HepG2 (cell line): ENCODE measurements around the gene PSMD1. TPM values are rescaled to one million over a fixed set of nuclear protein-coding genes. Genes with fewer than 3 reads are reported as not detected.

Source experiments
- ATAC-seq: fragments of 200-7000 bp; cut with Tn5 transposase; 3 replicates; pipeline ENCODE4 v1.9.1; 2020; ENCODE audit warnings: mild to moderate bottlenecking, moderate library complexity
- BruUV-seq: library from RNA; stranded (reverse); fragments of 400-500 nt; replicated peaks from 2 replicates; lab custom pipeline; 2021; lab: Mats Ljungman, UMichigan
- CTCF ChIA-PET: fragments of 300-600 bp; formaldehyde crosslinking; extraction: SDS; loops from one replicate; lab custom pipeline; 2021; ENCODE audit warnings: low total read pairs, inconsistent platforms, low intra/inter-chr PET ratio; lab: Yijun Ruan, JAX
- POLR2A ChIA-PET: fragments of 350-600 bp; sonication (Branson Sonifier 250); formaldehyde crosslinking; loops from one replicate; lab custom pipeline; 2020; ENCODE audit warnings: antibody characterized with exemption, inconsistent platforms; lab: Yijun Ruan, JAX
- DNase-seq: peaks from one replicate; pipeline ENCODE4 v3.0.0-alpha.2; 2015; ENCODE audit warnings: low spot score
- FAIRE-seq: peaks from 3 replicates; lab custom pipeline; 2011; peaks lifted over from hg19 to GRCh38; lab: Jason Lieb, UNC
- H2AFZ ChIP-seq: one replicate; pipeline ENCODE4 v1.6.1; 2011; ENCODE audit warnings: low read length, inconsistent platforms
- H3K27ac ChIP-seq: fragments of 300-600 bp; 3 replicates; pipeline ENCODE4 v1.8.0; 2011; ENCODE audit warnings: mixed run types, mild to moderate bottlenecking, mixed read lengths, low read length, inconsistent platforms; ENCODE audit not compliant: insufficient read depth; ENCODE audit errors: extremely low read length
- H3K27me3 ChIP-seq, 2 experiments: fragments of 200-600 bp in 1 of 2; 2 replicates in 1 of 2; 3 replicates in 1 of 2; pipeline versions ENCODE4 v1.6.0 to v1.8.0; 2011; ENCODE audit warnings: low read length in 2 of 2, mild to moderate bottlenecking in 2 of 2, moderate library complexity in 2 of 2, inconsistent platforms in 1 of 2; ENCODE audit not compliant: insufficient read depth in 2 of 2, control insufficient read depth in 1 of 2
- H3K36me3 ChIP-seq, 2 experiments: fragments of 200-600 bp in 1 of 2; replicated peaks in 1 of 2; 2 replicates in 1 of 2; 3 replicates in 1 of 2; pipeline versions ENCODE4 v1.5.1 to v1.8.0; 2011; ENCODE audit warnings: low read length in 2 of 2, inconsistent platforms in 1 of 2; ENCODE audit not compliant: insufficient read depth in 2 of 2, control insufficient read depth in 1 of 2
- H3K4me1 ChIP-seq: 2 replicates; pipeline ENCODE4 v1.5.1; 2012; ENCODE audit warnings: low read length, inconsistent platforms; ENCODE audit not compliant: insufficient read depth
- H3K4me2 ChIP-seq: 2 replicates; pipeline ENCODE4 v1.6.0; 2011; ENCODE audit warnings: low read depth, low read length, inconsistent platforms
- H3K4me3 ChIP-seq, 3 experiments: fragments of 200-600 bp in 1 of 3; sonication (generic), shearing (Covaris generic) in 1 of 3; replicated peaks in 1 of 3; 2 replicates each; pipeline ENCODE4 v1.5.1; 2011 to 2016; ENCODE audit warnings: low read length in 3 of 3, inconsistent platforms in 2 of 3, low read depth in 2 of 3, mild to moderate bottlenecking in 2 of 3, control low read depth in 1 of 3, mixed read lengths in 1 of 3; ENCODE audit not compliant: insufficient read depth in 1 of 3
- H3K79me2 ChIP-seq: one replicate; pipeline ENCODE4 v1.6.1; 2011; ENCODE audit warnings: low read length, inconsistent platforms; ENCODE audit not compliant: insufficient read depth
- H3K9ac ChIP-seq: 2 replicates; pipeline ENCODE4 v1.6.0; 2011; ENCODE audit warnings: mild to moderate bottlenecking, low read depth, low read length, inconsistent platforms; ENCODE audit not compliant: insufficient read depth
- H3K9me3 ChIP-seq: 2 replicates; pipeline ENCODE4 v1.5.1; 2012; ENCODE audit warnings: mild to moderate bottlenecking, low read length
- H4K20me1 ChIP-seq: 2 replicates; pipeline ENCODE4 v1.6.0; 2011; ENCODE audit warnings: inconsistent platforms, mild to moderate bottlenecking, low read length, moderate library complexity; ENCODE audit not compliant: insufficient read depth
- CHD2 ChIP-seq: IDR thresholded peaks from 2 replicates; pipeline ENCODE4 v1.6.1; 2011; ENCODE audit warnings: low read depth, low read length, improper control_type of control experiment
- GATAD1 ChIP-seq: IDR thresholded peaks from 2 replicates; pipeline ENCODE4 v1.6.1; 2016; ENCODE audit warnings: missing genetic modification reagents, missing compliant biosample characterization
- MAF1 ChIP-seq: sonication (generic); formaldehyde crosslinking; IDR thresholded peaks from 2 replicates; pipeline ENCODE4 v1.5.0; 2020; ENCODE audit warnings: missing genetic modification reagents, borderline replicate concordance
- ZFY ChIP-seq: sonication (generic); formaldehyde crosslinking; IDR thresholded peaks from 2 replicates; pipeline ENCODE4 v1.4.0; 2020; ENCODE audit warnings: missing genetic modification reagents
- ZNF724P ChIP-seq: sonication (generic); formaldehyde crosslinking; IDR thresholded peaks from 2 replicates; pipeline ENCODE4 v1.8.0; 2022; ENCODE audit warnings: missing genetic modification reagents, borderline replicate concordance
- ZNF788 ChIP-seq: sonication (generic); formaldehyde crosslinking; IDR thresholded peaks from 2 replicates; pipeline ENCODE4 v1.5.0; 2020; ENCODE audit warnings: mild to moderate bottlenecking, missing genetic modification reagents, borderline replicate concordance
- WGBS: methylation state at CpG from one replicate; pipeline ENCODE4 v1.1.6; 2017; ENCODE audit warnings: low lambda C conversion rate; 5-methylcytosine and 5-hydroxymethylcytosine counted together
- in situ Hi-C: cut with HindIII; loops from 2 replicates; pipeline ENCODE4 v1.10.0; 2017; ENCODE audit warnings: low pct_unique_long_range_greater_than_20kb; ENCODE audit not compliant: extremely low pct_ligation_motif_present
- intact Hi-C: fragments of 100-400 bp; cut with micrococcal nuclease; formaldehyde crosslinking; loops from one replicate; pipeline ENCODE4 v1.10.0; 2022; ENCODE audit not compliant: unreplicated experiment
- polyA plus RNA-seq, 8 experiments: library from polyadenylated mRNA; depleted of rRNA in 3 of 8; stranded (reverse) in 7 of 8; unstranded in 1 of 8; fragments of >200 nt; fragmentation: Illumina TruSeq in 4 of 8; extraction: Trizol in 4 of 8; gene quantifications; 2 replicates each; pipeline versions ENCODE4 v1.2.1 to v1.2.3, GENCODE V29; 2011 to 2016; ENCODE audit warnings: low read depth in 4 of 8, missing spikeins in 1 of 8, mixed read lengths in 1 of 8; ENCODE audit not compliant: insufficient read depth in 1 of 8
- total RNA-seq, 5 experiments: library from RNA; depleted of rRNA; stranded (reverse); fragments of >200 nt; fragmentation: Illumina TruSeq; extraction: Trizol; gene quantifications; 2 replicates each; pipeline ENCODE4 v1.2.3, GENCODE V29; 2016; ENCODE audit warnings: low read depth in 1 of 5
- TF ChIP-seq, protein P1 (sequence below): sonication (generic); formaldehyde crosslinking; IDR thresholded peaks from 2 replicates; pipeline ENCODE4 v1.4.0; 2020; ENCODE audit warnings: mild to moderate bottlenecking, missing genetic modification reagents, borderline replicate concordance
- TF ChIP-seq, protein P2 (sequence below): sonication (generic); formaldehyde crosslinking; IDR thresholded peaks from 2 replicates; pipeline ENCODE4 v1.5.0; 2020; ENCODE audit warnings: mild to moderate bottlenecking, missing genetic modification reagents
- TF ChIP-seq, protein P3 (sequence below): sonication (generic); formaldehyde crosslinking; IDR thresholded peaks from 2 replicates; pipeline ENCODE4 v1.5.0; 2020; ENCODE audit warnings: mild to moderate bottlenecking, missing genetic modification reagents
- TF ChIP-seq, protein P4 (sequence below): sonication (generic); formaldehyde crosslinking; IDR thresholded peaks from 2 replicates; pipeline ENCODE4 v1.4.0; 2020; ENCODE audit warnings: missing genetic modification reagents

Gene PSMD1
- total and polyA plus RNA-seq, 2 of the 13 experiments (the other 11 are each of a cell fraction or from before 2014, with no cell fraction given), result 136 to 191 TPM

DNA sequence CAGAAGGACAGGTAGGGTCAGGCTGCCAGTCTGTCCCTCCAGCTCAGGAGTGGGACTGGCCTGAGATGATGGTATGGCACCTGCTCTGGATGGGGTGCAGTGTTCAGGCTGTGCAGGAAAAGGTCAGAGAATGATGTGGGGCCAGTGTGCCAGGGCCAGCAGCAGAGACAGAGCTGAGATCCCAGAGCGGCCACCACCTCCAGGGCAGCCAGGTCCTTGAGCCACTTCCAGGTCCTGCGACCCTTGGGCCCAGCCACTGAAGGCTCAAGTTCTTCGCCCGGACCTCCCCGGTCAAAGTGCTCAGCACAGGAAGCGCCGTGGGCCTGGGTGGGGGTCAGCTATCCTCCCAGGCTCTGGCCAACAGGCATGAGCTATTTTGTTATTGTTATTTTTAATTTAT, 129.7 kb downstream of the PSMD1 start (continued):
- TF ChIP-seq MAF1 (CRISPR knock-in tag) (no peak), CHD2 (no peak)
- TF ChIP-seq, all 625 proteins: peak for 0

DNA sequence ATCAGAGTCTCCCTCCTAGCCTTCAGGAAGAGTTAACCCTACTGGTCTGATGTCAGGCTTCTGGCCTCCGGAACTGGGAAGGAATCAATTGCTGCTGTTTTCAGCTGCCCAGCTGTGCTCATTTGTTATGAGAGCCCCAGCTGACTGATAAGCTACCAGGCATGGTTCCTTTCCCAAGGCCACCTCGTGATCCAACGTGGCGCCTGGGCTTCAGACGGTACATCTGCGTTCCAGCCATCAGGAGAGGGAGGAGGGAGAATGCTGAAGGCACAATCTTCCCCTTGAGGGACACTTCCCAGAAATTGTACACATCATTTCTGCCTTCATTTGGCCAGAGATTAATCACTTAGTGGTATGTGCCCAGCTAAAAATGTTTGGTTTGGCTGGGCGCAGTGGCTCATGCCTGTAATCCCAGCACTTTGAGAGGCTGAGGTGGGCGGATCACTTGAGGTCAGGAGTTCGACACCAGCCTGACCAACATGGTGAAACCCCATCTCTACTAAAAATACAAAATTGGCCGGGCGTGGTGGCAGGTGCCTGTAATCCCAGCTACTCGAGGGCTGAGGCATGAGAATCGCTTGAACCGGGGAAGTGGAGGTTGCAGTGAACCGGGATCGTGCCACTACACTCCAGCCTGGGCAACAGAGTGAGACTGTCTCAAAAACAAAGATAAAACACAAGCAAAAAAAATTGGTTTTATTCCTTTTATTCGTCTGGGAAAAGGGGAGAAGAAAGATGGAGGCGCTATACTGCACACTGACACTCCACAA, 131.3 kb downstream of the PSMD1 start:
- in situ Hi-C loops, result no loop called here
- Histone ChIP-seq H3K79me2 (no peaks in the 10 kb centered on the region), H3K9ac (no peak overlapping the region; the same call in 1 of the 2 replicates), H3K27me3 (peaks cover 0 to 1% of the 10 kb centered on the region in 2 experiments; a peak in 2 of 5 replicates), H3K9me3 (no peaks in the 10 kb centered on the region), H2AFZ (no peak overlapping the region), H3K4me1 (peaks cover 72% of the 10 kb centered on the region), H3K4me2 (peak overlapping the region; percentile 60), H3K36me3 (no peaks in the 10 kb centered on the region), H4K20me1 (no peaks in the 10 kb centered on the region), H3K4me3 (peak overlapping the region in 1 of 3 experiments; percentile 23; a peak in 2 of 6 replicates), H3K27ac (no peak overlapping the region)
- no TSS peak for BruUV-seq
- ATAC-seq (peak; percentile 52), DNase-seq (peak; percentile 89), FAIRE-seq (peak; percentile 81)
- 41% methylated on average over 18 of the region's 18 CpGs for WGBS
- POLR2A ChIA-PET, result interaction anchor here (0.9 to 1.9 kb wide), 6 partner anchors 8 to 277 kb away, joined by 3 to 8 read pairs (median 4); partner anchors contain the start of genes ARMC9 and NCL
- CTCF ChIA-PET, result no interaction called here
- intact Hi-C loops, result no loop called here
- TF ChIP-seq ZFY (CRISPR knock-in tag) (peak; percentile 38; the same call in 1 of the 2 replicates), GATAD1 (CRISPR knock-in tag) (peak; percentile 71), ZNF788 (CRISPR knock-in tag) (peak; percentile 50; the same call in 1 of the 2 replicates), ZNF724P (CRISPR knock-in tag) (0 out of 2 replicates have a peak, but pooled peaks have one; percentile 54)
- TF ChIP-seq, protein P1, sequence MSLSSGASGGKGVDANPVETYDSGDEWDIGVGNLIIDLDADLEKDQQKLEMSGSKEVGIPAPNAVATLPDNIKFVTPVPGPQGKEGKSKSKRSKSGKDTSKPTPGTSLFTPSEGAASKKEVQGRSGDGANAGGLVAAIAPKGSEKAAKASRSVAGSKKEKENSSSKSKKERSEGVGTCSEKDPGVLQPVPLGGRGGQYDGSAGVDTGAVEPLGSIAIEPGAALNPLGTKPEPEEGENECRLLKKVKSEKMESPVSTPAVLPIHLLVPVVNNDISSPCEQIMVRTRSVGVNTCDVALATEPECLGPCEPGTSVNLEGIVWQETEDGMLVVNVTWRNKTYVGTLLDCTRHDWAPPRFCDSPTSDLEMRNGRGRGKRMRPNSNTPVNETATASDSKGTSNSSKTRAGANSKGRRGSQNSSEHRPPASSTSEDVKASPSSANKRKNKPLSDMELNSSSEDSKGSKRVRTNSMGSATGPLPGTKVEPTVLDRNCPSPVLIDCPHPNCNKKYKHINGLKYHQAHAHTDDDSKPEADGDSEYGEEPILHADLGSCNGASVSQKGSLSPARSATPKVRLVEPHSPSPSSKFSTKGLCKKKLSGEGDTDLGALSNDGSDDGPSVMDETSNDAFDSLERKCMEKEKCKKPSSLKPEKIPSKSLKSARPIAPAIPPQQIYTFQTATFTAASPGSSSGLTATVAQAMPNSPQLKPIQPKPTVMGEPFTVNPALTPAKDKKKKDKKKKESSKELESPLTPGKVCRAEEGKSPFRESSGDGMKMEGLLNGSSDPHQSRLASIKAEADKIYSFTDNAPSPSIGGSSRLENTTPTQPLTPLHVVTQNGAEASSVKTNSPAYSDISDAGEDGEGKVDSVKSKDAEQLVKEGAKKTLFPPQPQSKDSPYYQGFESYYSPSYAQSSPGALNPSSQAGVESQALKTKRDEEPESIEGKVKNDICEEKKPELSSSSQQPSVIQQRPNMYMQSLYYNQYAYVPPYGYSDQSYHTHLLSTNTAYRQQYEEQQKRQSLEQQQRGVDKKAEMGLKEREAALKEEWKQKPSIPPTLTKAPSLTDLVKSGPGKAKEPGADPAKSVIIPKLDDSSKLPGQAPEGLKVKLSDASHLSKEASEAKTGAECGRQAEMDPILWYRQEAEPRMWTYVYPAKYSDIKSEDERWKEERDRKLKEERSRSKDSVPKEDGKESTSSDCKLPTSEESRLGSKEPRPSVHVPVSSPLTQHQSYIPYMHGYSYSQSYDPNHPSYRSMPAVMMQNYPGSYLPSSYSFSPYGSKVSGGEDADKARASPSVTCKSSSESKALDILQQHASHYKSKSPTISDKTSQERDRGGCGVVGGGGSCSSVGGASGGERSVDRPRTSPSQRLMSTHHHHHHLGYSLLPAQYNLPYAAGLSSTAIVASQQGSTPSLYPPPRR (CRISPR knock-in tag), result peak; percentile 40; the same call in 1 of the 2 replicates
- TF ChIP-seq, protein P2, sequence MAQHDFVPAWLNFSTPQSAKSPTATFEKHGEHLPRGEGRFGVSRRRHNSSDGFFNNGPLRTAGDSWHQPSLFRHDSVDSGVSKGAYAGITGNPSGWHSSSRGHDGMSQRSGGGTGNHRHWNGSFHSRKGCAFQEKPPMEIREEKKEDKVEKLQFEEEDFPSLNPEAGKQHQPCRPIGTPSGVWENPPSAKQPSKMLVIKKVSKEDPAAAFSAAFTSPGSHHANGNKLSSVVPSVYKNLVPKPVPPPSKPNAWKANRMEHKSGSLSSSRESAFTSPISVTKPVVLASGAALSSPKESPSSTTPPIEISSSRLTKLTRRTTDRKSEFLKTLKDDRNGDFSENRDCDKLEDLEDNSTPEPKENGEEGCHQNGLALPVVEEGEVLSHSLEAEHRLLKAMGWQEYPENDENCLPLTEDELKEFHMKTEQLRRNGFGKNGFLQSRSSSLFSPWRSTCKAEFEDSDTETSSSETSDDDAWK, result no peak
- TF ChIP-seq, protein P3, sequence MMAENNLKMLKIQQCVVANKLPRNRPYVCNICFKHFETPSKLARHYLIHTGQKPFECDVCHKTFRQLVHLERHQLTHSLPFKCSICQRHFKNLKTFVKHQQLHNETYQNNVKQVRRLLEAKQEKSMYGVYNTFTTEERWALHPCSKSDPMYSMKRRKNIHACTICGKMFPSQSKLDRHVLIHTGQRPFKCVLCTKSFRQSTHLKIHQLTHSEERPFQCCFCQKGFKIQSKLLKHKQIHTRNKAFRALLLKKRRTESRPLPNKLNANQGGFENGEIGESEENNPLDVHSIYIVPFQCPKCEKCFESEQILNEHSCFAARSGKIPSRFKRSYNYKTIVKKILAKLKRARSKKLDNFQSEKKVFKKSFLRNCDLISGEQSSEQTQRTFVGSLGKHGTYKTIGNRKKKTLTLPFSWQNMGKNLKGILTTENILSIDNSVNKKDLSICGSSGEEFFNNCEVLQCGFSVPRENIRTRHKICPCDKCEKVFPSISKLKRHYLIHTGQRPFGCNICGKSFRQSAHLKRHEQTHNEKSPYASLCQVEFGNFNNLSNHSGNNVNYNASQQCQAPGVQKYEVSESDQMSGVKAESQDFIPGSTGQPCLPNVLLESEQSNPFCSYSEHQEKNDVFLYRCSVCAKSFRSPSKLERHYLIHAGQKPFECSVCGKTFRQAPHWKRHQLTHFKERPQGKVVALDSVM (CRISPR knock-in tag), result peak; percentile 69; the same call in 1 of the 2 replicates
- TF ChIP-seq, protein P4, sequence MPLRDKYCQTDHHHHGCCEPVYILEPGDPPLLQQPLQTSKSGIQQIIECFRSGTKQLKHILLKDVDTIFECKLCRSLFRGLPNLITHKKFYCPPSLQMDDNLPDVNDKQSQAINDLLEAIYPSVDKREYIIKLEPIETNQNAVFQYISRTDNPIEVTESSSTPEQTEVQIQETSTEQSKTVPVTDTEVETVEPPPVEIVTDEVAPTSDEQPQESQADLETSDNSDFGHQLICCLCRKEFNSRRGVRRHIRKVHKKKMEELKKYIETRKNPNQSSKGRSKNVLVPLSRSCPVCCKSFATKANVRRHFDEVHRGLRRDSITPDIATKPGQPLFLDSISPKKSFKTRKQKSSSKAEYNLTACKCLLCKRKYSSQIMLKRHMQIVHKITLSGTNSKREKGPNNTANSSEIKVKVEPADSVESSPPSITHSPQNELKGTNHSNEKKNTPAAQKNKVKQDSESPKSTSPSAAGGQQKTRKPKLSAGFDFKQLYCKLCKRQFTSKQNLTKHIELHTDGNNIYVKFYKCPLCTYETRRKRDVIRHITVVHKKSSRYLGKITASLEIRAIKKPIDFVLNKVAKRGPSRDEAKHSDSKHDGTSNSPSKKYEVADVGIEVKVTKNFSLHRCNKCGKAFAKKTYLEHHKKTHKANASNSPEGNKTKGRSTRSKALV (CRISPR knock-in tag), result no peak
